Mesenteric fat pad (tissue), 1 donor: ENCODE data around the gene NFE2L1. TPM values are rescaled to one million over a fixed set of nuclear protein-coding genes. Genes with fewer than 3 reads are reported as not detected.
A peak's percentile ranks its signal among the peaks of the same experiment; 100 is the strongest.
"Not testable (repeated sequence)": the region's sequence is repeated elsewhere in the genome, so short reads cannot be mapped to it uniquely, and the experiment has no call there.

Experiments
- DNase-seq: peaks from one replicate; pipeline ENCODE4 v3.0.0-alpha.2; 2020; ENCODE audit warnings: low spot score
- total RNA-seq: library from RNA; stranded (reverse); fragmentation: NEBNext Ultra II Directional; extraction: Animal tissue kit (Norgen Biotek cat#: 25700); gene quantifications from one replicate; pipeline ENCODE4 v1.2.1, GENCODE V29; 2021
- donor health status: DM: yes; HTN: yes; CAD: no.

NFE2L1 gene
- total RNA-seq, 1 donor from 2014 or later = 171 TPM

DNA sequence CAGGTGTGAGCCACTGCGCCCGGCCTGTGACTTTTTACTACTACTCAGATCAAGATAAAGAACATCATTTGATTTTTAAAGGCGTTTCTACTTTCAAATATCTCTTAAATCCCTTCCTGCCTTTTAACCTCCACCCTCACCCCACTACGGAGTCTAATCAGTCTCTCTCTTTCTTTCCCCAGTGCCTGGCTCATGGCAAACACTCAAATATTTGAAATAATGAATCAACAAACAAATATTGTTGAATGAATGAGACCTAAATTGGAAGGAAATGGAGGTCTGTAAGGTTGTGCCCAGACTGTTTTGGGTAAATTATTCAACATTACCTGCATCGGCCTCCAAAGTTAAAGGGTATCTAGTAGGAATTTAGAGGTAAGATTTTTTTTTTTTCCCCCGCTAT lies 25.3 kb upstream of the NFE2L1 start:
- DNase-seq = no peak

GRCh38 chr17:48023400-48024148 lies 24.6 kb upstream of the NFE2L1 start:
- peak; percentile 92 for DNase-seq

DNA sequence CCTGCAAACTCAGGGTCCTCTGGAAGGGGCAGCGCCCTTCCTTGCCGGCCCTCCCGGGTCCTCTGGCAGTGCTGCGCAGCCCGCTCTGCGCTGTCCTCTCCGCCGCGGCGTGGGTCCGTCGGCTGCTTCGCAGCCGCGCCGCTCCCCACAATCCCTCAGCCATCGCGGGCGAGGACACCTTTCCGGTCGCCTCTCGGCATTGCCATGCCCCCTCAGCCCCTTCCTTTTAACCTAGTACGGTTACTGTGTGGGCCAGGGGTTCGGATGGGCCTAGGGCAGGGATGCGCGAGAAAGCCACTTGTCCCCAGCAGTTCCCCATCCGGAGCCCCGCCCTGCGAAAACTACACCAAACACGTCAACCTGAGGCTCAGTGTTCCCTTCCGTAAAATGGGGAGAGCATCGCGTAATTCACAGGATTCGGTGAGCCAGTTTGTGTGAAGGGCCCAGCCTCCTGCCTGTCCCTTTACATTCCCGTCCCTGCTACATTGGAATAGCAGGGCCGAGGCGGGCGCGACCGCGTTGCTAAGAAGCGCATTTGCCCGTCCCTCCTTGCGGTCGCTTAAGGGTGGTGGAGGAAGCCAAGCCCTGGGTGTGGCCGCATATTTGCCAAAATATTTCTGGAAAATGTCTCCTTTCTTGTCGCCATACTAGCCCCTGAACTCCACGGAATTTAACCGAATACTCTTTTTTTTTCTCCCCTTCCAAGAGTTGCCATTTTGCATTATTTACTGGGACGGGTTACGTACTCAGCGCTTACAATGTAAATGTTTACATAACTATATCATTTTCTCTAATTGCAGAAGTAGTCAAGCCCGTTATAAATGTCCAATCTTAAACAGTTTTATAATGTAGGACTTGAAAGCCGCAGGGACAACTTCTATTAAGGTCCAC lies 23.8 kb upstream of the NFE2L1 start:
- DNase-seq = peak; percentile 90

DNA sequence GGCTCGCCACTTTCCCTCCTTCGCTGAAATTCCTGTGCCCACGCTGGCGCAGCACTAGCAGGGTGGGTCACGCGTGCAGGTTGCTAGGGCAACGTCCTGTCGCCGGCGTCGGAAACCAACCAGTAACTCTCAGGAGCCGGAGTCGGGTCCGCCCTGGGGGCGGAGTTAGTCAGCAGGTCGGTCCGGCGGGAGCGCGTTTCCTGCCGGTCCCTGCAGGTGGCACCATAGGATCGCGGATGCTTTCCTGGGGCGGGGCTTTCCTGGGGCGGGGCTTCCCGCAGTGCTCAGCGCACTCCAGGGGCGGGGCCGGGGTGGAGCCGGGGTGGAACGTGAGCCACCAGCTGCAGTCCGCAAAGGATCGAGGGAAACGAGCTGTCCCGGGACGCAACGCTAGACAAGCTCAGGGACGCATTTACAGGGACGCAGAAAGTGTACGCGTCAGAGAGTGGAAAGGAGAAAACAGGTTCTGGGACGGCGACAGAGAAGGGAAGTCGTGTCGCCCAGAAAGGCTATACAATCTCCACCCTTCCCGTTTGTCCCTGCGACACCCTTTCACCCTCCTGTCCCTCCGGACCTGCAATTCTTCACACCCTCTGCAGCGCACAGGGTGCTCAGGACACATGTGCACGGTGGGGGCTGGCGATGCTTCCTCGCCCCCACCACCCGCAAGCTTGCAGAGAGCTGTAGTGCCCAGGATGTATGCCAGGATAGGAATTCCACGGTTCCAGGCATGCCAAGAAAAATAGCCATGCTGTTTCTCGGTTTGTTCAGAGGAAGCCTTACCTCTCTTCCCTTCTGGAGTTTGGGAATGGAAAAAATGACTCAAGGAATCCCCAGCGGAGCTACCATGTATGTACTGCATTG lies 22.9 kb upstream of the NFE2L1 start:
- peak; percentile 99 for DNase-seq

GRCh38 chr17:48025904-48026501 lies 22.2 kb upstream of the NFE2L1 start:
- DNase-seq = peak; percentile 30

DNA sequence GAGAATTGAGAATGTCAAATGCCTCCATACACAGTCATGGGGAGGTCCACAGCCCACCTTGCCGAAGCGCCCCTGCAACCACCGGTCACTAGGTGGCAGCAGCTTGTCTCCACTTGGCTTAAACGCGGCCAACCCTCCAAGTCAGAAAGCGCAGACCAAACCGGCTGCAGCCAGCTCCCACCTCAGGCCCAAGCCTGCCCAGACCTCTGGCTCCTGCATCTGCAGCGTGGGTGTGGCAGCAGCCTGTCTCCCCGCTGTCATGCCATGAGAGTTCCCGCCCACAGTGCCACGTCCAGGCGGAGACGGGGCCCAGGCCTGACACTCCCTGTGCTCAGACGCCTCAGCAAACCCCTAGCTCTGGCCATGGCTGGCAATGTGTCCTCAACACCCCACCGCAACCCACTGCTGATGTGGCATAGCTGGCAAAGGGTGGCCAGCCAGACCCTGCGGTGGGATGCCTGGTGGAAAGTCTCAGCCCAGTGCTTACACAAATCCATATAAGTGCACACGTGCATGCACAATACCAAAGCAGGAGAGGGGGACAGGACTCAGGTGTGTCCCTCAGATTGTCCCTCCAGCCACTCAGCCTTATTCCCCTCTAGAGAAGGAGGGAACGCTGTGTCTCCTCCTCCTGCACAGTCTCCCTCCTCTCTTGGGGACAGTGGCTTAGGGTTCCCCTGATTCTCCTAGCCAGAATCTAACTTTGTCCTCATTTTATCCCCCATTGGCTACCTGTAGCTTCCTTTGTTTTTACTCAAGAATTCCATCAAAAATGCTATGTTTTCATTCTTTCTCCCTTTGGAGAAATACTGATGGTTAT lies 21.4 kb upstream of the NFE2L1 start:
- peak; percentile 91 for DNase-seq

GRCh38 chr17:48027322-48027981 lies 20.7 kb upstream of the NFE2L1 start:
- DNase-seq = peak; percentile 85

GRCh38 chr17:48028736-48029135 lies 19.4 kb upstream of the NFE2L1 start:
- peak; percentile 20 for DNase-seq

DNA sequence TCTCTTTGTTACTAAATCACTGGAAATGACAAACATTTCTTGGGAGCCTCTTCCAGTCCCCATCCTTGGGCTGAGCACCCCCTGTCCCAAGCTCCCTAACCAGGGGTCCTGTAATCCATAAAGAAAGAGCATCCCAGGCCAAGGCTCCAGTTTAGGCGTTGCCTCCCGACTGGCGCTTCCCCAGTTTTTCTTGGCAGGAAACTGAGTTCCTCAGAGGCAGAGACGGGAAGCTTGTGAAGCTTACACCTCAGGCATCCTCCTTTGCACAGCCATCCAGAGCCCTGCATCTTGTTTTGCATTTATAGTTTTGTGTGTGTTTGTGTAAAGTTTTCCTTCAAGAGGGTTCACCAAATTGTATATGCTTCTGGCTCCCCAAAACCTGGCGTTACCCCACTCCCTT lies 17.6 kb upstream of the NFE2L1 start:
- peak; percentile 49 for DNase-seq

DNA sequence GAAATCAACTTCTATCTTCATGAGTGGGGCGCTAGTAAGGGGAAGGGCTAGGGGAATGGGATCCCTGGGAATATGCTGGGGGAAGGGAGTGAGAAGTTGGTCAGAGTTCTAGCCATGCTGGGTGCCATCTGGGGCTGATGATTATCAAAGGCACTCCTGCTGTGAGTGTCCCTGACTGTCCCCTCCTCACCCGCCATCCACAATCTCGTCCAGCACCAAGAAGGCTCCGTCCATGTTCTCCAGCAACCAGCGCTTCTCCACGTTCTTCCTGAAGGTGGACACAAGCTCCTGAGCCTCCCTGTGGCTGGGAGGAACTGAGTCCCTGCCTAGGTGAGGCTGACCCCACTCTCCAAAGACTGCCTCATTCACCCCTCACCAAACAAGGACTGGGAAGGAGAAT lies 16.2 kb upstream of the NFE2L1 start:
- DNase-seq = peak; percentile 22

GRCh38 chr17:48034734-48035133 lies 13.4 kb upstream of the NFE2L1 start:
- not testable (repeated sequence) for DNase-seq

DNA sequence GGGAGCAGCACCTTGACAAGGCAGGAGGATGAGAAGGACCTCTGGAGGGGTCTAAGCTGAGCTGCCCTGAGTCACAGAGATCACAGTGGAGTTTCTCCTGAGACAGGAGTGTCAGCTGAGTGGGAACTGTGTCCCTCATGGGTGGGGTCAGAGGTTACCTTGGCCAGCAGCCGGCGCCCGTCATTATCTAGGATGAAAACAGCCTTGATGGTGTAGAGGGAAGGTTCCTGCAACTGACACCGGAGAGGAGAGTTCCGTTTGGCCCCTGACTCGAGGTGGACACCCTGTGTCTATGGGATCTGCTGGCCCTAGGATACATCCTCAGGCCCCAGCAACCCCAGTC lies 11.5 kb upstream of the NFE2L1 start:
- DNase-seq = no peak

DNA sequence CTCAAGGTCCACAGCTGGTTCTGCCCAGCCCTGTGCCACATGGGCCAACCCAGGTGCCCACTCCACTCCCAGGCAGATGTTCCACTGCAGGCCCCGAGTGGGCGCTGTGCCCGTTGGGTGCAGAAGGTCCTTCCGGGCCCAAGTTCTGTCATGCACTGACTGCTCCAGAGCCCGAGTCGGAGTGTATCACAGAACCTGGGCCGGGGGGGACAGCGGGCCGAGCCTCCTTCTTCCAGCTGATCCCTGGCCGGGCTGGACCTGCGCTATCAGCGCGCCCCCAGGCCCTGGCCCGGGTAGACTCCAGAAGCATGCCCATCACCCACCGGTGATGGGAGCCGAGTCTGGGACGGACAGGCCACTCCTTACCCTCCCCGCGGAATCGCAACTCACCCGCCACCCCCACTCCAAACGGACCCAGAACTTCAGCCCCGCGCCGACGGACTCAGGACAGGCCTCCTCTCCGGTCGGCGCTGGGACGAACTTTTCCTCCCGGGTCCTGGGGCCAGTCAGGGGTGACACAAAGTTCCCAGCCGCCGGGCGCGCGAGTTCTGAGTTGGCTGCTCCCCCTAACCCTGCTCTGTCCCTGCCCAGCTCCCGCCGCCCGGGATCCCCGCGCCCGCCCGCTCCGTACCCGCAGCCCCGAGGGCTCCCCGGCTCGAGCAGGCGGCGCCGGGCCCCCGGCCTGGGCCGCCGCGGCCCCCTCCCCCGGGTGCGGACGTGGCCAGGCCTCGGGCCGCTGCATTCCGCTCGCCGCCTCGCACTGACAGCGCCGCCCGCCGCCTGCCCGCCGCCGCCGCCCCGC lies 10.9 kb upstream of the NFE2L1 start, which contains the start of gene COPZ2:
Gene COPZ2, minus strand, starts transcription at position 762 of the 802 bp plus-strand sequence. Its CDS starts 20 bp downstream, at position 742.
- no peak for DNase-seq

DNA sequence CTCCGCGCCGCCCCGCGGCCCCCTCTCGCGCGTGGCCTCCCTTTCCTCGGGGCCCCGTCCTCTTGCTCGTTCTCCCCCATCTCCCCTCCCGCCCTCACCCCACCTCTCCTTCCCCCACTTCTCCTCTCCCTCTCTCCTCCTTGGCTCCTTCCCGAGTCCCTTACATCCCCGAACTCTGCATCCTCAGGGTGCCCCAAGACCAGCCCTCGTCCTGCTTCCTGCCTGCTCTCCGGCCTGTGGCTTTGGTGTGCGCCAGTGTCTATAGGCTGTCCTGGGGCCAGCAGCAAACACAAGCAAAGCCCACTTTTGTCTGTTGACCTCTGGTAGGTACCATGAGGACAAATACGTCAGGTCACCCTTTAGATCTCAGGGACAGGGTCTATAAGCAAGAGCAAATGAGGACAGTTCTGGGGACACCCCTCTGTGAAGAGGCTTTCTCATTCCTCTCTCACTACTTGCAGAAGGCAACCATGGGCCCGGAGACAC lies 10.3 kb upstream of the NFE2L1 start:
- DNase-seq = no peak

- DNase-seq = no peak
Measured at GRCh38 chr17:48038687-48039086, 9.5 kb upstream of the NFE2L1 start.

GRCh38 chr17:48043176-48043575 lies 5.0 kb upstream of the NFE2L1 start:
- DNase-seq = no peak

GRCh38 chr17:48044851-48045250 lies 3.3 kb upstream of the NFE2L1 start:
- peak; percentile 16 for DNase-seq

- DNase-seq = peak; percentile 45
Measured at GRCh38 chr17:48045316-48046001, 2.7 kb upstream of the NFE2L1 start.
